Measurements from ENCODE around the gene OR5AU1.
"Not testable (repeated sequence)": the region's sequence is repeated elsewhere in the genome, so short reads cannot be mapped to it uniquely, and the experiment has no call there.

OR5AU1 gene

DNA sequence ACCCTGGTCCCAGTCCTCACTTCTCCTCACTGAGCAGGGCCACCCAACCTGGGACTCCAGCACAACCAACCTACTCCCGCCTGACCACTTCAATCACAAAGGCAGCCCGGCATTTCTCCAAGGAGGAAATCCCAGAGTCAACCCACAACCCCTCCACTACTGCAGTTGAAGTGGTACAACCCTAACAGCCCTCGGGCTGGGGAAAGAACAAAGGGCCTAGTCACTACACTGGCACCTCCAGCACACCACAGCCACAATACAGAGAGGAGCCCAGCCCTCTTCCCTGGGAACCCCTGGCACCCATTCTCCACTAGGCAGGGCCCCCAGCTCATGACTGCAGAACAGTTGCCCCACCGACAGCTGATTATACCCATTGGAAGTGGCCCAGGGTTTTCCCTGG, 13.7 kb upstream of the OR5AU1 start:
- no peak for DNase-seq

DNA sequence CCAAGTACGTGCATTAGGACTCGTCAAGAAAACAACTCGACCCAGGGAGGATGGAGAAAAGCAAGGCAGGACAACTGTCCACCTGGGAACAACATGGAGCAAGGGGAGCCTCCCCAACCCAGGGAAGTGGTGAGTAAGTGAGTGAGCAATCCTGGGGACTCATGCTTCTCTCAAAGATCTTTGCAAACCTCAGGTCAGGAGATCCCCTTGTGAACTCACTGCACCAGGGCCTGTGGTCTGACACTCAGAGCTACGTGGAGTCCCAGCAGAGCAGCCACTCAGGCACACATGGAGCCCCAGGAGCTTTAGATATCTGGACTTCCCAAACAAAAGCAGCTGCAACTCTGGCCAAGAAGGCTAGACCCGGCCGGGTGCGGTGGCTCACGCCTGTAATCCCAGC, 12.2 kb upstream of the OR5AU1 start:
- no peak for DNase-seq

DNA sequence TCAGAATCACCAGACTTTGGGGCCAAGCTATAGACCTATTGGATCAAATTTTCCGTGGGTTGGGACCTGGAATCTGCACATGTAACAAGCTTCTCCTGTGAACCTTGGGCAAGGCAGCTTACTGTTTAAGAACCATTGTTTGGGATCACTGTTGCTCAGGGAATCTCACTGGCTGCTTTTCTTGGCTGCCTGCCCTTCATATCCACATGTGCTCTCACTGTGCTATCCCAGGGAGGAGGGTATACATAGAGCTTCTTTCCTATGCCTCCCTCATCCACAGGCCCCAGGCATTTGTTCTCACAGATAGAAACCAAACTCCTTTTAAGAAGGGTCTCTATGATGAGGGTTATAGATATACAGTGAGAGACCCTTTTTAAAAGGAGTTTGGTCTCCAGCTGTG, 9.8 kb upstream of the OR5AU1 start:
- not testable (repeated sequence) for DNase-seq

DNA sequence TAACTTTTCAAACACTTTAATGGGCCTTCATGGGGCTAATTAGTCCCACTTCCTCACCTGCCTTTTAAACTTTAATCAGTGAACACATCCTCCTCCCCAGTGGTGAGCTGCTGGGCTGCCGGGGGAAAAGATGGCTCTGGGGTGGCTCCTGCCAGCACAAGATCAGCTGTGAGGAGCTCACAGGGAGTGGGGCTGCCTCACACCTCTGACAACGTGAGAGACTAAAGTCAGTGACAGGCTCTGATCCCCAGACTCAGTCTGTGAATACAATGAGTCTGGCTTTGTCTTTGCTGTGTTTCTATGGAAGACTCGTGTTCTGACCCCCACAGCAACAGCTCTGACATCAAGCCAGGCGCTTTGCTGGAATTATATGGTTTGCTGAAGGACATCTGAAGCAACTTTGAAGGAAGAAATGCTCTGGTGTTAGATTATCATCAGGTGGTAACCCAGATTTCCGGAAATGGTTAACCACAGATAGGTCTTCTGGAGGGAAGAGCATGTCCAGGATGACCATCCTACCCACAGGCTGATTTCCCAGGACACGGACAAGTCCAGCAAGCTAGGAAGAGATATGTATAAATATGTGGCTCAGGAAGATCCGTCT, 9.2 kb upstream of the OR5AU1 start:
- DNase-seq = not testable (repeated sequence)

DNA sequence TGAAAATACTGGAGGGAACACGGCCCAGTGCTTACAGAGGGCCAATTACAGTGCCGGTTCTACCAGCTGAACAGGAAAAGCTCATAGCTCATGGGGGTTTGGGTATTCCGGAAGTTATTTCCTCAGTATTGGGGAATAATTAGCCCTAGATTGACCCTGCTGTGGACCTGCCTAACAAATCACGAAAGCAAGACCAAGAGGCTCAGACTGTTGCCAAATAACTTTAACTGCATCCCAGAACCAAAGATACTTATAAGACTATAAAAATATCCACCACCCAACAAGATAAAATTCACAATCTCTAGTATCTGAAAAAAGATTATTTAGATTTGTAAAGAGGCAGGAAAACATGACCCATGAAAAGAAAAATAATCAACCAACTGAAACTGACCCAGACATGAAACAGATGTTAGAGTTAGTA, 8.0 kb upstream of the OR5AU1 start:
- no peak for DNase-seq

DNA sequence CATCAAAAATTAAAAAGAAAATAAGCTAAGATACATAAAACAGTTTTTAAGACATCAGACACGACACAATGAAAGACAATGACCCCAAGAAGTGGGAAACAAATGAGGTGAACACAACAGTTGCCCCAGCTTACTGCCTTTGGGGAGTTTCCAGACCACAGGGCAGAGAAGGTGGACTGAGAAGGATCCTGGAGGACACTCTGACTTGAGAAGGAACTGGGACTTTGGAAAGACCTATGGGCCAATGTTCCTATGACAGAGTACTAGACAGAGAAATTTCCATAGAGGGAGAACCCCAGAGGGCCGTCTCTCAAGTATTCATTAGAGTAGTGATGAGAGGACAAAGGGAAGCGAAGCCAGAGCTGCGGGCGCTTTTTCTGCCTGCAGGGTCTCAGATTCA, 6.2 kb upstream of the OR5AU1 start:
- no peak for DNase-seq

DNA sequence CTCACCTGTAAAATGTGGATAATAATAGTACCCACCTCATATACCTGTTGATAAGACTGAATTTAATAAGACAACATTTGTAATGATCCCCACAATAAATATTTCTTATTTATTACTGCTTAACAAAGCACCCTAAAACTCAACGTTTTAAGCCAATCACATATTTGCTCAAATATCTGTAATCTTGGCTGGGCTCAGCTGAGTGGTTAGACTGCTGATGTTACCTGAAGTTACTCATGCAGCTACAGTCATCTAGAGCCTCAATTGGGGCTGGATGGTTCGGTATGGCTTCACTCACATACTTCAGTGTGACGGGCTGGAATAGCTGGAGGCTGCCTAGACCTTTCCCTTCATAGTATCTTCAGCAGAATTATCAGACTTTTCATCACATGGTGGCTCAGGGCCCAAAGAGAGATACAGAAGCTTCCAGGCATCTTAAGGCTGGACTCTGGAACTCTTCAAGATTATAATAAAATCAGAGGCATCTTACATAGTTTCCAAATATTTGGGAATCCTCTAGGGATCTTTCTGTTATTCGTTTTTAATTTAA, 4.3 kb upstream of the OR5AU1 start:
- DNase-seq = no peak

DNA sequence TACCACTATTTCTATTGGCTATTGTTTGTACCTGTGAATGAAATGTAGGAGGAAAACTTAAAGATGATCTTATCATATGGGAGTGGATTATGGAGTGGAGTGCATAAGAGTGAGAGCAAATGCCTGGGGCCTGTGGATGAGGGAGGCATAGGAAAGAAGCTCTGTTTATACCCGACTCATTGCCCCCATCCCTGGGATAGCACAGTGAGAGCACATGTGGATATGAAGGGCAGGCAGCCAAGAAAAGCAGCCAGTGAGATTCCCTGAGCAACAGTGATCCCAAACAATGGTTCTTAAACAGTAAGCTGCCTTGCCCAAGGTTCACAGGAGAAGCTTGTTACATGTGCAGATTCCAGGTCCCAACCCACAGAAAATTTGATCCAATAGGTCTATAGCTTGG, 2.3 kb upstream of the OR5AU1 start:
- DNase-seq = not testable (repeated sequence)

DNA sequence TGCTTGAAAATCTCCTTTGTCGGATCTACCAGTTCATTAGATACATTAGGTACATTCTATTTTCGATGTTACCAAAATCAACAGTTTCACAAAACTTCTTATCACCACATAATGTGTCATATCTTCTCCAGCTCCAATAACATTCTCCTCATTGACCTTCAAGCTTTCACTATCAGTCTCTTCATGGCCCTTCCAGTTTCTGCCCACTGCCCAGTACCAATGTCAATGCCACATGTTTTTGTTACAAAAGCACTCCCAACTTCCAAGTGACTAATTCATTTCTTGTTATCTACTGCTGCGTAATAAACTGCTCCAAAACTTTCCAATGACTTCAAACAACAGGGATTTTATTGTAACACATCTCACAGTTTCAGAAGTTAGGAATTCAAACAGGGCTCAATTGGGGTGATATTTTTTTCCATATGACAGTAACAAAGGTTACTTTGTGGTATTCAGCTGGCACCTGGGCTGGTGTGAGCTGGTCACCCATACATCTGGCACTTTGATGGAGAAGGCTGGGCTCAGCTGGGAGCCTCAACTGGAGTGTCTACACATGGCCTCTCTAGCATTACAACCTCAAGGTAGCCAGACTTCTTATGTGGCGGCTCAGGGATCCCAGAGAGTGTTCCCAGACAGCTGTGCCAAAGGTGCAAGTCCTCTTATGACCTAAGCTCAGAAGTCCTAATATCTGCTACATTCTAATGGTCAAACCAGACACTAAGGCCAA, 6.1 kb downstream of the OR5AU1 start:
- no peak for DNase-seq

DNA sequence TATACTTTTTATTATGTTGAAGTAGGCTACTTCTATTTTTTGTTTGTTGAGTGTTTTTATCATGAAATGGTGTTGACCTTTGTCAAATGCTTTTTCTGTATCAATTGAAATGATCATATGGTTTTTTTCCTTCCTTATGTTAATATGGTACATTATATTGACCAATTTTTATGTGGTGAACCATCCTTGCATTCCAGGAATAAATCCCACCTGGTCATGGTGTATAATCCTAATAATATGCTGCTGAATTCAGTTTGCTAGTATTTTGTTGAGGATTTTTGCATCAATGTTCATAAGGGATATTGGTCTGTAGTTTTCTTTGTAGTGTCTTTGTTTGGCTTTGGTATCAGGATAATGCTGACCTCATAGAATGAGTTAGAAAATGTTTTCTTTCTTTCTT, 10.4 kb downstream of the OR5AU1 start:
- no peak for DNase-seq

DNA sequence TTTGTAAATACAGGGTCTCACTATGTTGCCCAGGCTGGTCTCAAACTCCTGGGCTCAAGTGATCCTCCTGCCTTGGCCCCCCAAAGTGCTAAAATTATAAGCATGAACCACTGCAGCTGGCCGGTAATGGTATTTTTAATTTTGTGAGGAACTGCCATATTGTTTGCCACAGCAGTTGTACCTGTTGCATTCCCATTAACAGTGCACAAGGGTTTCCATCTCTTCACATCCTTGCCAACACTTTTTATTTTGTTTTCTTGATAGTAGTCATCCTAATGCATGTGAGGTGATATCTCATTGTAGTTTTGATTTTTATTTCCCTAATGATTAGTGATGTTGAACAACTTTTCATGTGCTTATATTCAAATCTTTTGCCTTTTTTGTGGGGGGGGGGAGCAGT, 13.5 kb downstream of the OR5AU1 start:
- DNase-seq = no peak

DNA sequence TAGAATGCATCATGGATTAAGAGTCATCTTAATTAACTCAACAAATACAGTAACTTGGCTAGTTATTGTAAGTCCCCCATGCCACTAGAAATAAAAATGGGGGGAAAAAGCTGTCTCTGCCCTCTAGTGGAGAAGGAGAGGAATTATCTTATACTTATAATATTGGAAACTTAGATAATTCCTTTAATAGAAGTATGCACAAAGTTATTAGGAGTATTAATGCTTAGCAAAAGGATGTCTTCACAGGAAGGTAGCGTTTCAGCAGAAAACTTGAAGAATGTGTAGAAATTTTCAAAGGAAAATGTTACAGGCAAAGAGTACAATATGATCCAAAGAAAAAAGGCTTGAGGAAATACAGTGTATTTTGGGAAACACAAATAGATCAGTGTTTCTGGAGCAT, 19.8 kb downstream of the OR5AU1 start:
- no peak for DNase-seq

DNA sequence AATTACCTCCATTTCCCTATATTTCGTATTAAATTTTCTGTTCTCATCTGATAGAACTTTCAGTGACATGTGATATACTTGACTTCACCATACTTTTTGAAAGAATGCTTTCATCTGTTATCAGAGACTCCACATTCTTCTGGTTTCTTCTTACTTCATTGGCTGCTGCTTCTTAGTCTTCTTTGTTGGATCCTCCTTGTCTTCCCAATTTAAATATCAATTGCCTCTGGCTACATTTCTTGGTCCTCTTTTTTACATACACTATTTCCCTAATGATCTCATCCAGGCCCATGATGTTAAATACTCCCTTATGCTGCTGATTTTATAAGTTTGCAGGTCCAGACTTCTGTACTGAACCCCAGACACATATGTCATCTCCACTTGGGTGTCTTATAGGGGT, 22.0 kb downstream of the OR5AU1 start:
- DNase-seq = no peak

DNA sequence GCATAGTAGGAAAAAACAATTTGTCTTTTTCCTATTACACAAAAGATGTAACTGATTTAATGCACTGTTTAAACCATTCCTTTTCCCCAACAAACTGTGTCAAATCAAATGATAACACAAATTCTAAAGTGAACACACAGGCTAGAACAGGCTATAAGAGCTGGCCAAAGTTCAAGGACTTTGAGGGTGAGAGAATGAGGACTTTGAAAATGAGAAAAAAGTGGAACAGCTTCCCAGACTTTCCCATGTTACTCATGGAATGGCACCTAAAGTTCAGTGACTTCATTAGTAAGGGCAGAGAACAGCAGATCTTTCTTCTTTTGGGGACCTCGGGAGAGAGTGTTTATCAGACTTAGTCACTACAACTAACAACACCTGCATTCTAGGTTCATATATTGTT, 32.4 kb downstream of the OR5AU1 start:
- DNase-seq = no peak

DNA sequence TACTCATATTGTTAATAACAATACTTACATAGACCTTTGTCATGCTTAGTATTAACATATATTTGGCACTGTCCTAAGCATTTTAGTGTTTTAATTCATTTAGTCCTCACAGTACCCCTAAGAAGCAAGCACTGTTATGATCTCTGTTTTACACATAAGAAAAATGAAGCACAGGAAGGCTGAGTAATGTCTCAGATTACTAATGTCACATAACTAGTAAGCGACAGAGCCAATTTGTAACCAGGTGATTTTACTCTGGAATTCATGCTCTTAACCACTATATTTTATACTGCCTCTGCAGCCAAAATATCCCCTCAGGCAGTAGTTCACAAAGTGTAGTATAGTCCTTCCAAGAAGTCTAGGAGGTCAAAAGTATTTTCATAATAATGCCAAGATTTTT, 34.7 kb downstream of the OR5AU1 start:
- DNase-seq = no peak

DNA sequence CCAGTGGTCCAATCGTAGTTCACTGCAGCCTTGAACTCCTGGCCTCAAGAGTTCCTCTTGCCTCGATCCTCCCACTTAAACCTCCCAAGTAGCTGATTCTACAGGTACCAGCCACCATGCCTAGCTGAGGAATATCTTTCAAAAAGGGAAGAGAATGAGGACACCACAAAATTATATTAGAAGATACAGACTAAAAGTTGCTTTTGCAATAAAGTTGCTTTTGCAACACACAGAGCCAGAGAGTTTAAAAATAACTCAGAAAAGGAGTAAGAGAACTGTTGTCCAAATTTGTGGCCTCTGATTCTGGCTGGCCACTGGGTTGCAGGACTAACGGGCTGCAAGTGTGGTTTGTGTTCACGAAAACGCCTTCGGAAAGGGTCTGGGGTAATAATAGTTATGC, 35.2 kb downstream of the OR5AU1 start:
- no peak for DNase-seq

DNA sequence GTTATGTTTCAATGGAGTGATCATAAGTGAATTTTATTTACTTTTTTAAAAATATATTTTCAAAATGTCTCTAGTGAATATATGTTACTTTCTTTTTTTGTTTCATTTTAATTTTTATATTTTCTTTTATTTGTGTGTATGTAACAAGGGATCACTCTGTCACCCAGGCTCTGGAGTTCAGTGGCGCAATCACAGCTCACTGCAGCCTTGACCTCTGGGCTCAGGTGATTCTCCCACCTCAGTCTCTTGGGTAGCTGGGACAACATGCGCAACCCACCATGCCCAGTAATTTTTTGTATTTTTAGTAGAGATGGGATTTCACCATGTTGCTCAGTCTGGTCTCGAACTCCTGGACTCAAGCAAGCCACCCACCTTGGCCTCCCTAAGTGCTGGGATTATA, 36.9 kb downstream of the OR5AU1 start:
- DNase-seq = no peak

DNA sequence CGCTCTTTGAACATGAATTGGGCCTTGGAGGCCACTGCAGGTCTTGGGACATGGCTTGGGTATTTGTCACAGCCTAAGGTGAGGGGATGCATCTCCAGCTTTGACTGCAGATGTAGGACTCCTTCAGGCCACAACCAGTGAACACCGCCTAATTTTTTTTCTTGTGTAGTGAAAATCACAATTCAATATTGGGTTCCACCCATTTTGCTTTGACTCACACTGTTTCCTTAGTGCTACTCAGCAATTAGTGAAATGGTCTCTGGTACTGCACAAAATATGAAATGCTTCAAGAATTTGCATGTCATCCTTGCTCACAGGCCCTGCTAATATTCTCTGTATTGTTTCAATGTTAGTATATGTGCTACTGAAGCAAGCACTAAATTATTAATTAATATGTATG, 42.5 kb downstream of the OR5AU1 start:
- DNase-seq = no peak

DNA sequence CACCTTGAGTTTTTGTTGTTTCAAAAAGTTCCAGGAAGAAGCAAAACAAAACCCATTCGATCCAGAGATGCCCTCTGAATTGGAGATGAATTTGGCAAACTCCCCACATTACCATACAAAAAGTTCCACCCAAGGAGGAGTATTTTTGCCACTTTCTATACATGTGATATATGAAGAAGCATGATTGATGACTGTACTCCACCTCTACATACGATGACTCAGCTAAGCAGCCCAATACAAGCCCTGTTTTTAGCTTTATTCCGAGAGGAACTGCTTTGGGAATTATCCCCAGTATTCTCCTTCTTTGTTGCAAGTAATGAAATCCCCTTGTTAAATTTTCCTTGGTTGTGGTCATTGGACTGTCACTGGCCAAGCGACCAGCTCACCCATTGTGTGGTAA, 43.6 kb downstream of the OR5AU1 start:
- DNase-seq = no peak

DNA sequence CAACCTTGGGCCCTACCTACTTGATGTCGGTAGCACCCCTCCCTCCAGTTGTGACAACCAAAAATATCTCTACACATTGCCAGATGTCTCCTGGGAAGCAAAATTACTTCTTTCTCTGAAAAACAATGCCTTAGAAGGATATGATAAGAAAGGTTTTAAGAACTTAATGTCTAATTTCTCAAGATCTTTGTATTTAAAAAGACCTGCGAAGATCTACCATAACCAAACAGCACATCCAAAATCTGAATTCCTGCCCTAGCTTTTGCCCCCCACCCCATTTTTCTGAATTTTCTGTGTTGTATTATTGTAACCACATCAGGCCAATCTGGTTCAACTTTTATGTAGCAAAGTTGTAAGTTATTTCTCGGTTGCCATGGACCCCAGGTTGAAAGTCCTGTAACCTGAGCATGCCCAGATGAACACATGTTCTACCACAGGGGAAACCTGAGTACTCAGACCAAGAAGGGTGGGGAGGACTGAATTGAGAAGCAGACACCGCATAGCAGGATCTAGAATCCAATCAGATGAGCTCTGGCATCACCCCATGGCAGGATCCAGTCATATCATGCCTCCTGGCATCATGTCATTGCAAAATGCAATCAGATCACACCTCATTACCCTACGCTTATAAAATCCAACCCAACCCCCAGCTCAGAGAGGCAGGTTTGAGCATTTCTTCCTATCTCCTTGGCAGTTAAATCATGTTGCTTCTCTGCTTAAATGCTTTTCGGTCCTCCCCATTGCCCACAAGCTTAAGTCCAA, 46.3 kb downstream of the OR5AU1 start:
- no peak for DNase-seq

DNA sequence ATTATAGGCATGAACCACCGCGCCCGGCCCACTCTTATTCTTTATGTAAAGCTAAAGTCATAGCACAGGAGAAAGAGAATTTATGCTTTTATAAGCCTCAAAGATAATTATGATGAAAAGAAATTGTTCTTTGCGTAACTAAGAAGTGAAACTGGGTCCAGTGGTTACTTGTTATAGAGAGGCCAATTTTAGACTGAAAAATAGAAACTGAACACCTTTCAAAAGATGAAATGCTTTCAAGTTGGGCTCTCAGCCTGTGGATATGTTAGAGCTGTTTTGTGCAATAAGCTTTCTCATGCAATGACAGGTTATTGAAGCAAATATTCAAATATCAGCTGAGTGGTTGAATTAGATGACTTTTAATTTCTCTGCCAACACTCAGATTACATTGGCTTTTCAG, 47.1 kb downstream of the OR5AU1 start:
- DNase-seq = no peak

DNA sequence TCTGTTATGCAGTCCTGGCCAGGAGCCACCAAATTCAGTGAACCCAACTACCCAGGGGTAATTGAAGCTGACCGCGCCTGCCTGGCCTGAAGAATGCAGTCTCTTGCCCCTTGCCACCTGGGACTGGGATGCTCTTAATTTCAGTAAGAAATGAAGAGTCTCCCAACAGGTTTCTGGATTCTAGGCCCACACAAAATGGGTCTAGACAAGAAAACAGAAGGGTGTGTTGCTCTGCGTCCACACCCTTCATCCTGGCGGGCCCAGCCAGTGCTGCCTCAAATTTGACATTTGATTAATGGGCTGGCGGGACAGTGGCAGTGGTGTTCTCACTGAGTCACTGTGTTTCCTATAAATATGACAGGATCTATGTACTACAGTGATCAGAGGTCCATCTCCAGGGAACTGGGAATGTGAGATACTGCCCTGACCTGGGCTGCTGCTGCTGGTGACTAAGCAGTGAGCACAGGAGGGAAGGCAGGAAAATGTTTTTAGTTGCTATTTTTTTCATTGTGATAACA, 48.5 kb downstream of the OR5AU1 start:
- no peak for DNase-seq

DNA sequence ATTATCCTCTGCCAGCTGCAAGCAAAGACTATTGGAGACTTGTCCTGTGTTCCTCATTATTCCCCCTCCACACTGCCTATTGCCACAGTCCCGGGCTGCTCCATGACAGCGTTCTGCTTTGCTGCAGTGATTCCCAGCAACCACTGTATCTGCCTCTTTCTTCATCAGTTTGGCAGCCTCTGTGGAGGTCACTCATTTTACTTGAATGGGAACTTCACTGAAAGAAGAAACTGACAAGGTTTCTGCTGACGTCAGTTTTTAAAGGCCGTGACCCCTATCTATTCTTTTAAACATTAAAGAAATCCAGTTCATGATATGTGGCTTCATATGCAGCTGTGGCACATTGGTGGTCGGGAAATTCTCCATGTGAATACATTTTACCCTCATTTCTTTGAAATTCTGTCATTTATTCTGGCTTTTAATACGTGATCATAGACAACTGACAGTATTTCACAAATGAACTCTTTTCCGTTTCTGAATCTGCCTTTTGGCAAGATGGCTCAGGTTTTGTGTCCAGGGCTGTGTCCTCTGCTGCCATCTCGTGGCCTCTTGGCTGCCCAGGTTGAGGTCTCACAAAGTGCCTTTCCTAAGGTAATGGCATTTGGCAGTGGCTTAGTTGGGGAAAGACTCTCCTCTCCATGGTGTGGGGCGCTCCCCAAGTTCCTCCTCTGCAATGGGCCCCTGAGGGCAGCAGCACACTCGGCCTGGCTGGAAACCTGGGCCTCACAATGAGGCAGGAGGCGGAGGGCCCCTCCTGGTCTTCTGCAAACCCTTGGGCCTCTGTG, 49.2 kb downstream of the OR5AU1 start:
- peak; percentile 20 for DNase-seq
